Skeletal muscle tissue (tissue), 4 donors: ENCODE results near the gene DHX8. TPM values are rescaled to one million over a fixed set of nuclear protein-coding genes. Genes with fewer than 3 reads are reported as not detected.
A peak's percentile ranks its signal among the peaks of the same experiment; 100 is the strongest.

Experiments used
- H3K27ac ChIP-seq: one replicate; pipeline ENCODE4 v1.7.0; 2013; ENCODE audit warnings: mild to moderate bottlenecking, low read depth, low read length, inconsistent platforms
- H3K27me3 ChIP-seq, 3 donors: one replicate each; pipeline ENCODE4 v1.7.0; 2013; ENCODE audit warnings: low read length in 3 of 3; ENCODE audit not compliant: control insufficient read depth in 3 of 3, insufficient read depth in 3 of 3
- H3K36me3 ChIP-seq, 3 donors: one replicate each; pipeline ENCODE4 v1.7.0; 2013; ENCODE audit warnings: low read length in 3 of 3; ENCODE audit not compliant: control insufficient read depth in 3 of 3, insufficient read depth in 3 of 3
- H3K4me1 ChIP-seq, 3 donors: one replicate each; pipeline ENCODE4 v1.7.0; 2013; ENCODE audit warnings: low read length in 3 of 3, mild to moderate bottlenecking in 3 of 3; ENCODE audit not compliant: control insufficient read depth in 3 of 3, insufficient read depth in 3 of 3
- H3K4me3 ChIP-seq, 3 donors: one replicate each; pipeline ENCODE4 v1.7.0; 2013; ENCODE audit warnings: low read length in 3 of 3
- H3K9ac ChIP-seq, 3 donors: one replicate each; pipeline ENCODE4 v1.7.0; 2013; ENCODE audit warnings: low read length in 3 of 3, mild to moderate bottlenecking in 3 of 3, moderate library complexity in 2 of 3, low read depth in 1 of 3
- H3K9me3 ChIP-seq, 3 donors: one replicate each; pipeline ENCODE4 v1.7.0; 2013; ENCODE audit warnings: low read length in 3 of 3; ENCODE audit not compliant: control insufficient read depth in 3 of 3
- total RNA-seq: library from RNA; depleted of rRNA; stranded (reverse); fragments of >200 nt; gene quantifications from one replicate; pipeline ENCODE4 v1.2.3, GENCODE V29; 2014
- donor health status: Osteomylitis.

The DHX8 gene
- total RNA-seq, 1 donor from 2014 or later: 23.0 TPM

GRCh38 chr17:43517161-43517560, 33.4 kb downstream of the DHX8 start:
- Histone ChIP-seq H3K27ac (no peak overlapping the region), H3K27me3 (no peaks in the 10 kb centered on the region), H3K9me3 (no peaks in the 10 kb centered on the region), H3K9ac (no peak overlapping the region), H3K36me3 (peaks cover 43 to 60% (median 55%) of the 10 kb centered on the region in 3 donors), H3K4me1 (peaks cover 7 to 8% (median 8%) of the 10 kb centered on the region in 3 donors), H3K4me3 (no peak overlapping the region)

DNA sequence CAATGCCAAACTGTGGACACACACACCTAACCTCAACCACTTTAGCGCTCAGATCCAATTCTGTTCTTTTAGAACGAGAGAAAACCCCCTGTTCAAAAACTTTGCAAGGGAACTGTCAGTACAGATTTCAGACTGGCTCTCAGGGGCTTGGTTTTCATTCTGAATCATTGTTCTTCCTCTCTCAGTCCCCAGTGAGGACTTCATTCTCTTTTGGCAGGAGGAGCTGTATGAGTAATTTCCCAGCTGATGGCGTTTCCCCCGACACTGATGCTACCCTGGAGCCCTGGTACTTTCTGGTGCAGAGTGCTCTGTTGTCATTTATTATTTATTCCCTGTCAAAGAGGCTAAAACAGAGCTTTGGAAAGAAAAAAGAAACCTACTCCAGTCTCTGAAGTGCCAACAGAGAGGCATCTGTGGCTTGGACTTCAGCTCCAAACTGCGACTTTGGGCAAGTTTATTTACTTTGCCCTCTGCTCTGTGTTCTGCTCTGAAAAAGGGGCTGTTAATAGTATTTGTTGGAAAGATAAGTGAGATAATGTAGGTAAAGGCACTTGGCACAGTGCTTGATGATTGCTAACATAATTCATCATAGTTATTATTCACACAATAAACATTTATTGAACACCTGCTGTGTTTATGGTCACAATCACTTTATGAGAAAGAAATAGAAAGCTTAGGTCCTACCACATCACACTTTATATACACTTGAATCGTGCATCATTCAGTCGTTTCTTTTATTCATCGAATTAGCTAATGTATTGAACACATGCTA, 34.0 kb downstream of the DHX8 start:
- H3K27me3 ChIP-seq: no peaks in the 10 kb centered on the region
- H3K27ac ChIP-seq: no peak overlapping the region
- H3K4me1 ChIP-seq: peaks cover 7 to 8% (median 8%) of the 10 kb centered on the region in 3 donors
- peaks cover 42 to 57% (median 48%) of the 10 kb centered on the region in 3 donors for H3K36me3 ChIP-seq
- H3K4me3 ChIP-seq: no peak overlapping the region
- peak overlapping the region in 1 of 3 donors; percentile 13 for H3K9ac ChIP-seq
- no peaks in the 10 kb centered on the region for H3K9me3 ChIP-seq

DNA sequence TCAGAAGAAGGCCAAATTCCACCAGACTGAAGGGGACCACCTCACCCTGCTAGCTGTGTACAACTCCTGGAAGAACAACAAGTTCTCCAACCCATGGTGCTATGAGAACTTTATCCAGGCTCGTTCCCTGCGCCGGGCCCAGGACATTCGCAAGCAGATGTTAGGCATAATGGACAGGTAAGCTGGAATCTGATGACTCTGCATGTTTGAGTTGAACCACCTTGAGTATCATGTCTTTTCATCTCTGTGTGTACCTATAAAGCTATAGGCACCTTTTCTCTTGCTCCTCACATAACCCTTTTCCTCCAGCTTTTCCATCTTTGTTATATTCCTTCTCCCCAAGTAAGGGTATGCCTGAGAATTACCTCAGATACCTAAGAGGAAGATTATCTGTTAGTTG, 37.6 kb downstream of the DHX8 start:
- Histone ChIP-seq H3K4me1 (no peaks in the 10 kb centered on the region), H3K36me3 (peaks cover 65 to 82% (median 73%) of the 10 kb centered on the region in 3 donors), H3K9me3 (no peaks in the 10 kb centered on the region), H3K9ac (no peak overlapping the region), H3K27me3 (no peaks in the 10 kb centered on the region), H3K4me3 (no peak overlapping the region), H3K27ac (no peak overlapping the region)

GRCh38 chr17:43524945-43525575, 41.3 kb downstream of the DHX8 start:
- H3K4me1 ChIP-seq: peaks cover 13 to 20% (median 16%) of the 10 kb centered on the region in 3 donors
- peaks cover 52 to 60% (median 60%) of the 10 kb centered on the region in 3 donors for H3K36me3 ChIP-seq
- no peak overlapping the region for H3K27ac ChIP-seq
- H3K4me3 ChIP-seq: no peak overlapping the region
- H3K9ac ChIP-seq: no peak overlapping the region
- H3K9me3 ChIP-seq: no peaks in the 10 kb centered on the region
- no peaks in the 10 kb centered on the region for H3K27me3 ChIP-seq

DNA sequence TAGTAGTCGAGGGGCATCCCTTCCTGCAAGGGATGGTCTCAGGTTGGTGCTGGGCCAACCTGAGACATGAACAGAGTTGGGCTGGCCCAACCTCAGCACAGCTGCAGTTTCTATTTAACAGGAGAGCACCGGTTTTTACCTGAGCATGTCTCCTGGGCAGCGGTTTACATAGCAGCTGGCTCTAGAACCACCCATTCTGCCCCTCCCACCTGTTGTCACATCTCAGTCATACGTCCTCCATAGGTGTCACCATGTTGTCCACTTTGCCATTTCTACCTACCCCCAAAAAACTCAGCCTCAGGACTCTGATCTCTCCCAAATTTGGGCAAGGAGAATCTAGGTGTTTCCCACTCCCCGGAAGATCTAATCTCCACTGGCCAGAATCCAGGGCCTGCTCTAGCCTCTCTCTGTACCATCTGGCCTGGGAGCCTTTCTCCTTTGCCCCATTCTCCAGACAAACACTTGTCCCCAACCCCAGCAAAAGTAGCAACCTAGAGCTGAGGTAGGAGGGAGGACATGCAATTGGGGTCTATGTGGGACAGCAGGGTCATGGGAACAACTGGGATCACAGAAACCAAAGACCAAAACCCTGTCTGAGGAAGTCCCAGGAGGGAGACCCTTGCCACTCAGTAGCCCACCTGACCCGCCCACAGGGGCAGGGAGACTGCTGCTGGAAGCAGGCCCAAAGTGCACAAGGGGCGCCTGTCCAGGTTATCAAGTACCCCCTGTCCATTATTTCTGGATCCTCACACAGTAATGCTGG, 43.3 kb downstream of the DHX8 start:
- Histone ChIP-seq H3K4me1 (peaks cover 23 to 40% (median 33%) of the 10 kb centered on the region in 3 donors), H3K27me3 (no peaks in the 10 kb centered on the region), H3K36me3 (peaks cover 36 to 42% (median 41%) of the 10 kb centered on the region in 3 donors)

GRCh38 chr17:43528319-43528987, 44.7 kb downstream of the DHX8 start:
- H3K27ac ChIP-seq: no peak overlapping the region
- H3K9ac ChIP-seq: no peak overlapping the region
- H3K27me3 ChIP-seq: no peaks in the 10 kb centered on the region
- no peaks in the 10 kb centered on the region for H3K9me3 ChIP-seq
- H3K4me3 ChIP-seq: no peak overlapping the region
- peaks cover 28 to 35% (median 34%) of the 10 kb centered on the region in 3 donors for H3K36me3 ChIP-seq
- H3K4me1 ChIP-seq: peaks cover 23 to 40% (median 33%) of the 10 kb centered on the region in 3 donors

More for the DNA sequence above, 43.3 kb downstream of the DHX8 start:
- Histone ChIP-seq H3K4me3 (no peak overlapping the region), H3K27ac (no peak overlapping the region), H3K9ac (no peak overlapping the region), H3K9me3 (no peaks in the 10 kb centered on the region)

DNA sequence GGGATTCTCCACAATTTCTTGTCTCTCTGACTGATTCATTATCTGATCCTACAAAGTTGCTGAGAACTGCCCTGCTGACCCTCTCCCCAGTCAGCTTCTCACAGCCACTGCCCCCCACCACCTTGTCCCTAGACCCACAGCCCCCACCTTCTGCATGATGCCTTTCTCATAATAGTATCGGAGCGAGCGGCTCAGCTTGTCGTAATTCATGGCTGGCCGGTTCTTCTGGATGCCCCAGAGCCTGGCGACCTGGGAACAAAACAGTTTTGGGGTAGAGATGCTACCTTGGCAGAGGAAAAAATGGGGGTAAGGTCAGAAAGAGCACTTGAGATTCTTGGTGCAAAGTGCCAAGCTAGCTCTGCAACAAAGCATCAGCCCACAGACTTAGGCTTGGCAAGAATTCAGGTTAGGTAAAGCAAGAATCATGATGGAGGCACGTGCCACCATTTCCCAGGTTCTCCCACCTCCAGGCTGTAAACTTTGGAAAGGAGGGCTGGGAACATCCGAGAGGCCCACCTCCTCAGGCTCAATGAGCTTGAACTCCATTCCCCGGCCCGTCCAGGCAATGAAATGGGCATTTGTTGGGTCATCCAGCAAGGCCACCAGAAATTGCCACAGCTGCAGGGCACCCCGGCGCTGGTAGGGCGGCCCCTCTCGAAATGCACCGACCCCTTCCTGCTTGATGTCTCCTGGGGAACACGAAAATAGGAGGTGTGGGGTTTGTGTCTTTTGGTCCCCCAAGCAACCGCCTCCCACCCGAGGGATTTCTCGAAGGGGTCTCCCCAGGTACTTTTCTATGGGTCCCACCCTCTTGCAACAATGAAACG, 45.4 kb downstream of the DHX8 start:
- no peak overlapping the region for H3K9ac ChIP-seq
- H3K9me3 ChIP-seq: no peaks in the 10 kb centered on the region
- H3K4me3 ChIP-seq: no peak overlapping the region
- H3K36me3 ChIP-seq: peaks cover 21 to 27% (median 26%) of the 10 kb centered on the region in 3 donors
- H3K4me1 ChIP-seq: peaks cover 23 to 40% (median 33%) of the 10 kb centered on the region in 3 donors
- no peak overlapping the region for H3K27ac ChIP-seq
- H3K27me3 ChIP-seq: no peaks in the 10 kb centered on the region

DNA sequence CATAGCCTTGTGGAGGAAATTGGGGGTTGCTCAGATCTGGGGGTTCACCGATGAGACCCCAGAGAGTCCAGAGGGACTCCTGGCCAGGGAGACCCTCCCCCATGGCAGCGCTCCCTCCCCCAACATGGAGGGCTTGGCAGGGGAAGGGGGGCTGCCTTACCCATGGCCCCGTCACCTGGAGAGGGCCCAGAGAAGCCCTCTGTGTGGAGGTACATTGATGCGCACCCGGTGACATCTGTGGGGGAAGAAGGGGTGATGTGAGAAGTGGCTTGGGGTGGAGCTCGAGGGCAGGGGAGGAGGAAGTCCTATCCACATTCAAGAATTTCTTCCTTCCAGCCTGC, 46.1 kb downstream of the DHX8 start:
- peaks cover 23 to 40% (median 33%) of the 10 kb centered on the region in 3 donors for H3K4me1 ChIP-seq
- peak overlapping the region in 2 of 3 donors; percentile 65 to 67 for H3K4me3 ChIP-seq
- peaks cover 15 to 20% (median 19%) of the 10 kb centered on the region in 3 donors for H3K36me3 ChIP-seq
- H3K27ac ChIP-seq: no peak overlapping the region
- peak overlapping the region in 2 of 3 donors; percentile 5 to 70 for H3K9ac ChIP-seq
- no peaks in the 10 kb centered on the region for H3K9me3 ChIP-seq
- H3K27me3 ChIP-seq: no peaks in the 10 kb centered on the region
